Right cardiac atrium (tissue), 5 donors: ENCODE results near the gene MTR. TPM values are rescaled to one million over a fixed set of nuclear protein-coding genes. Genes with fewer than 3 reads are reported as not detected.

Source experiments
- ATAC-seq, 2 donors: fragments of 200-7000 bp; cut with Tn5 transposase; one replicate each; pipeline versions ENCODE4 v1.8.0 to v1.9.1; 2020; ENCODE audit warnings: moderate library complexity in 2 of 2, mild to moderate bottlenecking in 1 of 2
- DNase-seq, 3 donors: peaks; one replicate each; pipeline ENCODE4 v3.0.0-alpha.2; 2020
- H3K27ac ChIP-seq: one replicate; pipeline ENCODE4 v1.5.1; 2013; ENCODE audit warnings: mild to moderate bottlenecking, low read length, control low read depth, moderate library complexity
- H3K27me3 ChIP-seq: one replicate; pipeline ENCODE4 v1.6.1; 2013; ENCODE audit not compliant: control insufficient read depth, insufficient read depth
- H3K4me1 ChIP-seq: one replicate; pipeline ENCODE4 v1.6.1; 2013; ENCODE audit warnings: low read length; ENCODE audit not compliant: control insufficient read depth, insufficient read depth
- H3K4me3 ChIP-seq: one replicate; pipeline ENCODE4 v1.5.1; 2013; ENCODE audit warnings: low read length, control low read depth
- H3K9me3 ChIP-seq: one replicate; pipeline ENCODE4 v1.6.1; 2013; ENCODE audit warnings: low read length; ENCODE audit not compliant: control insufficient read depth
- WGBS: extraction: QIAGEN DNeasy Blood & Tissue Kit; methylation state at CpG from one replicate; pipeline ENCODE4 v1.1.7; 2013; 5-methylcytosine and 5-hydroxymethylcytosine counted together
- intact Hi-C, 4 donors: fragments of 100-400 bp; cut with DNase I; formaldehyde crosslinking; loops; one replicate each; pipeline versions ENCODE4 v1.11.0 to v1.14.0; 2022 to 2023
- polyA plus RNA-seq: library from polyadenylated mRNA; stranded (reverse); fragments of 200-250 nt; gene quantifications from one replicate; pipeline ENCODE4 v1.2.3, GENCODE V29; 2013
- total RNA-seq, 4 donors: library from RNA; stranded (reverse); fragmentation: NEBNext Ultra II Directional; extraction: Animal tissue kit (Norgen Biotek cat#: 25700); gene quantifications; one replicate each; pipeline ENCODE4 v1.2.1, GENCODE V29; 2021
- donor health status: healthy with polysubstance abuse.
- donor health status: DM: no; HTN: yes; CAD: no.
- donor health status: DM: no; HTN: no; CAD: no.
- donor health status: DM: no; HTN: yes; CAD: no; lungs with severe emphysema.
- donor health status: DM: yes; HTN: yes; CAD: no.

The MTR gene
- total and polyA plus RNA-seq, 5 donors, result 9.0 to 54.6 (median 40.4) TPM

DNA sequence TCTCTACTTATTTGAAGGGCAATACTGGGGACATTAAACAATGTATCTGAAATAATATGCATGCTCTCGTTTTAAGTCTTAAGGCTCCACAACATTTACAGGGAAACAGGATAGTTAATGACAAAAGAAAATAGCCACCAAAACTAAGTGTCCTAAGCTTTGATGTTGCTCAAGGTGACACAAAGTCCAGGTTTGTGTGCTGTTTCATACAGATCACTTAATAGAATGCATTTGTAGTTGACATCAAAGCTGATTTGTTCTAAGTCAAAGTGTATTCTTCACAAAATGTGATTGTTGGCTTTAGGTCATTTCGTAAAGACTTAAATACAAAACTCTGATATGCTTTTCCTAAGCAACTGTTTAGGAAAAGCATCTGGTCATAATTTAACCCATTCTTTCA is 37.5 kb upstream of the MTR start:
- Histone ChIP-seq H3K9me3 (no peaks in the 10 kb centered on the region), H3K4me3 (no peak overlapping the region), H3K27me3 (no peaks in the 10 kb centered on the region), H3K27ac (no peak overlapping the region), H3K4me1 (no peaks in the 10 kb centered on the region)
- WGBS, result 81% methylated on average over 2 of the region's 2 CpGs
- DNase-seq, result no peak
- intact Hi-C loops, result no loop called here
- no peak for ATAC-seq

DNA sequence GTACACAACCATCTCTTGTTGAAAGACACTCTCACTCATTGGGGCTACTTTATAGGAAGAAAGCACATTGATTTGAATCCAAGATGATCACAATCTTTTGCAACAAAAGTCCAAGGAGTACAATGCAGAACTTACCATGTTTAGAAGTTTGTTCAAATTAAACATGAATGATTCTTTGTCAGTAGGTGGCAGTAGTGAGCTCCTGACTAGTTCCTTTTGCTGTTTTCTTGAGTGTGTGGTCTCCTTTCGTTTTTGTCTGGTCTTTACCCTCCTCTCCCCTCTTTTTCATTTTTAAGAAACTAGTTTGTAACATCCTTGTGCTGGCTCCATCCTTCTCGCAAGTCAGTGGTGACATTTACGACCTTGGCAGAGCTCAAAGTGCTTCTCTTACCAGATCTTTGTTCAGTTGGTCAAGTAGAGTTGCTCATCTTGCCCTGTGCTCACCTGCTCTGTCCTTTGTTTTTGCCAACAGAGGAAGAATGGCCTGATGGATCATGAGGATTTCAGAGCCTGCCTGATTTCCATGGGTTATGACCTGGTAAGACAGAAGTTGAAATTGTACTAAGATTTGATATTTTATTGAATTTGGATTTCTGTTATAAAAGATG is 35.7 kb upstream of the MTR start:
- Histone ChIP-seq H3K9me3 (no peaks in the 10 kb centered on the region), H3K4me3 (no peak overlapping the region), H3K27ac (no peak overlapping the region), H3K4me1 (no peaks in the 10 kb centered on the region), H3K27me3 (no peaks in the 10 kb centered on the region)
- intact Hi-C loops, result no loop called here
- 43% methylated on average over 3 of the region's 3 CpGs for WGBS
- DNase-seq, result no peak
- peak in 1 of 2 donors; percentile 12 for ATAC-seq

DNA sequence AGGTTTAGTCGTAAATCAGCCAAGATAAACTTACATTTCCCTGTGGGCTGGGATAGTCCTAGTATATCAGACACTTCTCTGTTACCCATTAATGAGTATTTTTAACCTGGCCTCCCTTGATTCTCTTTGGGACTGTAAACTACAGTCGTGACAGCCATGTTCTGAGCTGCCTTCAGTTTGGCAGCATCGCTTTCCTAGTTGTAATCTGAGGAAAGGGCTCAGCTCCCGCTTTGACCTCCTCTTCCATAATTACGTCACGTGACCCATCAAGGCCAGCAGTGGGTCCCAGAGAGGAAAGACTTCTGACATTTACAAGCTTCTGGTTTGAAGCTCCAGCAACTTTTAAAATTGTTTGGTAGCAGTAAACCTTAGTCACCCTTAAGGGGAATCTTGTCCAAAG is 34.6 kb upstream of the MTR start:
- no peaks in the 10 kb centered on the region for H3K4me1 ChIP-seq
- ATAC-seq (no peak), DNase-seq (no peak)
- peak overlapping the region; percentile 5 for H3K27ac ChIP-seq
- H3K9me3 ChIP-seq, result no peaks in the 10 kb centered on the region
- H3K27me3 ChIP-seq, result no peaks in the 10 kb centered on the region
- intact Hi-C loops, result no loop called here
- H3K4me3 ChIP-seq, result no peak overlapping the region
- WGBS, result 68% methylated on average over 6 of the region's 6 CpGs

DNA sequence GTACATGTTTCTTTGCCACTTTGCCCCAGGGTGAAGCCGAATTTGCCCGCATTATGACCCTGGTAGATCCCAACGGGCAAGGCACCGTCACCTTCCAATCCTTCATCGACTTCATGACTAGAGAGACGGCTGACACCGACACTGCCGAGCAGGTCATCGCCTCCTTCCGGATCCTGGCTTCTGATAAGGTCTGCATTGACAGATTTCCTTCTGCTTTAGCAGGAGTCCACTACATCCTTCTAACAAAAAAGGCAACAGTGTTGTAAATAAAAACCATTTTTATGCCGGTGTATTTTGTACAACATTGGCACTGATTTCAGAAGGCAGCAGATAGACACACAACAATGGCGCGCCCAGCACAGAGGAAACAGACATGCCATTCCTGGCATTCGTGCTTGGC is 34.1 kb upstream of the MTR start:
- 82% methylated on average over 14 of the region's 14 CpGs for WGBS
- no peak for ATAC-seq
- H3K27ac ChIP-seq, result peak overlapping the region; percentile 5

DNA sequence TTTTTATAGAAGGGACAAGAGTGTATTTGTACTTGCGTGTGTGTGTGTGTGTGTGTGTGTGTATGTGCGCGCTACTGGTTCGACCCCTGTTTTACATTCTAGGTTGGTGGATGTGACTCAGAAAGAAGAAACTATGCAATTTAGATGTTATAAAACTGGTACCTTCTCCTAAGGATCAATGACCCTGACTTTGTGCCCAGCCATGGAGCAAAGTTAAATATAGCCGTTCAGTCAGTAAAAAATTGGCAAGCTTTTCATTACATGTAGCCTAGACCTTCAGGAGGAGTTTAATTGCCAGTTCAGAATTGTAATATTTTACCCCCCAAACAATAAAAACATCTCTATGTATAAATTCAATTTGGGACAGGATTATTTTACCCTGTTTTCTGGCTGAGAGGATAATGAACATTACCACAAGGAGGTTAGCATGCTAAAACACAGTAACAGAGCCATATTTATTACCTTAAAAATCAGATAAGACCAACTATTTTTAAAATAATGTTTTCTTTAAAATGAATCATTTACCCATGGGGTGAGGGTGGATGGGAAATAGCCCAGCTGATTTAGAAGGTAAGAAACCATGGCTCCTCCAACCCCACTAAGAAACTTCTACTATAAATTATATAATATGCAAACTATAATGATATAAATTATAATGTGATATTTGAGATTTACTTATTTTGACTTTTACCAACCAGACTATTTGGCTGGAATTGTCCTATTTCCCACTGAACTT is 33.5 kb upstream of the MTR start:
- H3K27me3 ChIP-seq, result no peaks in the 10 kb centered on the region
- intact Hi-C loops, result no loop called here
- DNase-seq (no peak), ATAC-seq (no peak)
- H3K27ac ChIP-seq, result no peak overlapping the region
- no peaks in the 10 kb centered on the region for H3K4me1 ChIP-seq
- no peaks in the 10 kb centered on the region for H3K9me3 ChIP-seq
- no peak overlapping the region for H3K4me3 ChIP-seq
- 86% methylated on average over 5 of the region's 5 CpGs for WGBS

More for the DNA sequence above, 34.1 kb upstream of the MTR start:
- H3K4me1 ChIP-seq, result no peaks in the 10 kb centered on the region
- H3K4me3 ChIP-seq, result no peak overlapping the region
- intact Hi-C loops, result no loop called here
- H3K9me3 ChIP-seq, result no peaks in the 10 kb centered on the region
- no peak for DNase-seq
- H3K27me3 ChIP-seq, result no peaks in the 10 kb centered on the region

DNA sequence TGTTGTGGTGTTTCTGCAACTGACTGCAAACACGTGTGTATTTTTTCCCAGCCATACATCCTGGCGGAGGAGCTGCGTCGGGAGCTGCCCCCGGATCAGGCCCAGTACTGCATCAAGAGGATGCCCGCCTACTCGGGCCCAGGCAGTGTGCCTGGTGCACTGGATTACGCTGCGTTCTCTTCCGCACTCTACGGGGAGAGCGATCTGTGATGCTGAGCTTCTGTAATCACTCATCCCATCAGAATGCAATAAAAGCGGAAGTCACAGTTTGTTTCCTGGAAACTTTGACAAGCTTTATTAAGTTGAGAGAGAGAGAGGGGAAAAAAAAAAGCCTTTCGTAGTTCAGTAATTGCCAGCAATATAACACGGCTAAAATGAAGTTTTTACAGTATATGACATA is 32.7 kb upstream of the MTR start:
- no peak overlapping the region for H3K4me3 ChIP-seq
- intact Hi-C loops, result no loop called here
- WGBS, result 76% methylated on average over 15 of the region's 15 CpGs
- H3K4me1 ChIP-seq, result no peaks in the 10 kb centered on the region
- ATAC-seq, result peak; percentile 39 to 45
- DNase-seq, result peak in 1 of 3 donors; percentile 65
- H3K27ac ChIP-seq, result no peak overlapping the region
- H3K9me3 ChIP-seq, result no peaks in the 10 kb centered on the region
- no peaks in the 10 kb centered on the region for H3K27me3 ChIP-seq

DNA sequence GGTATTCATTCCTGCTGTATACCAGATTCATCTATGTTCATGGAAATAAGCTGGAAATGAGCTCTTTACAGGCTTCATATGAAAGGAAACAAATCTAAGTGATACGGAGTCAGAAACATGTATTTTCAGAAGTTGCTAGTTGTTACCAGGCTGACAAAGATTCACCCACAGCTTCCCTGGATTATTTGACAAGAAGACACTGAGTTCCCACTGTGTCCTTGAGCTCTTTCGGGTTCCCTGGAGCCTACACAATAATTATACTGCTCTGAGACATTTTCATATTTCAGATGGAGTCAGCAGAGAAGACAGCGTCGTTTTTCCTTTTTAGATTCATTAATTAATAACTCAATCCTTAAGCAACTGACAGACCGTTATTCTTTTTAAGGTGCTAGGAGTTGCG is 29.3 kb upstream of the MTR start:
- H3K9me3 ChIP-seq, result no peaks in the 10 kb centered on the region
- H3K4me3 ChIP-seq, result no peak overlapping the region
- ATAC-seq (no peak), DNase-seq (no peak)
- no peaks in the 10 kb centered on the region for H3K27me3 ChIP-seq
- no peaks in the 10 kb centered on the region for H3K4me1 ChIP-seq
- intact Hi-C loops, result no loop called here
- 85% methylated on average over 6 of the region's 6 CpGs for WGBS
- H3K27ac ChIP-seq, result no peak overlapping the region

DNA sequence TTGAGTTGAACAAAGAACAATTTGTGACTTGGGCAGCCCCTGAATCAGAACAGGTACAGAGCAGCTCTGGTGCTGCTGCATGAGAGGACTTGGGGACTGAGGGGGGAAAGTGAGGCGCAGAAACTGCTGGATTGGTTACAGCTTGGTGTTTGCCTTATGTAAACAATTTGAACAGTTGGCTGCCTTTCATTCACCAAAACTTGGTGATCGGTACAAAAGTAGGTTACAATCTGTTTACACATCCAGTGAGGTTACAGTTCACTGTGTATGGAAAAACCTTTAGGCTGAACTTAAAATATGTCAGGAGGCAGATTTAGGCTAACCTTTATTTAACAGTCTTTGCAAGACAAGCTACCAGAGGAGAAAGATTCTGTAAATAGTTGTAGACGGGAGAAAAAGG is 28.6 kb upstream of the MTR start:
- intact Hi-C loops, result no loop called here
- no peak overlapping the region for H3K4me3 ChIP-seq
- DNase-seq, result no peak
- no peaks in the 10 kb centered on the region for H3K27me3 ChIP-seq
- no peak overlapping the region for H3K27ac ChIP-seq
- ATAC-seq, result no peak
- no peaks in the 10 kb centered on the region for H3K9me3 ChIP-seq
- no peaks in the 10 kb centered on the region for H3K4me1 ChIP-seq
- 77% methylated on average over 3 of the region's 3 CpGs for WGBS

DNA sequence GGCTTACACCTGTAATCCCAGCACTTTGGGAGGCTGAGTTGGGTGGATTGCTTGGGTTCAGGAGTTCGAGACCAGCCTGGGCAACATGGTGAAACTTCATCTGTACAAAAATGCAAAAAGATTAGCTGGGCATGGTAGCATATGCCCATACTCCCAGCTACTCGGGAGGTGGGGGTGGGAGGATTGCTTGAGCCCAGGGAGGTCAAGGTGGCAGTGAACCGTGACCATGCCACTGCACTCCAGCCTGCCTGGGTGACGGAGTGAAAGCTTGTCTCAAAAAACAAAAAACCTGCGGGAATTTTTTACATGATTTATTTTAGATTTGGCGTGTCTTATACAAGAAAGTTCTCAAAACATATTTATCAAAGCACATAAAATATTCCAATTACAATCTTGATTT is 27.8 kb upstream of the MTR start:
- 78% methylated on average over 6 of the region's 6 CpGs for WGBS

DNA sequence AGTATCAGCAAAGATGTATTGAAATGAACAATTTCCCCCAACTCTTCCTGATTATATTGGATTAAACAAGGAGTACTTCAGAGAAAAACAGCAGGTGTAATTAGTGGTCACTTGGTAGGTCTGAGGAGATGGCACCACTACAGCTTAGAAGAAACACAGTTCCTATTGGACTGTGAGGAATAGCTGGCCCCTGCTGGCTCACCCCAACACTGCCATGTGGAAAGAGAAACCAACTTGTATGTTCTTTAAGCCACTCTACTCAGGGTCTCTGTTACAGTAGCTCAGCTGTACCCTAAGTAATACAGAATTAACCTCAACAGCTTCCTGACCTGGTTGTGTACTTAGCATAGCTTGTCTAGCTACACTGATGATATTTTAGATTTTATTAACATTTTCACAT is 26.5 kb upstream of the MTR start:
- Histone ChIP-seq H3K27me3 (no peaks in the 10 kb centered on the region), H3K27ac (no peak overlapping the region), H3K4me1 (no peaks in the 10 kb centered on the region), H3K9me3 (no peaks in the 10 kb centered on the region), H3K4me3 (no peak overlapping the region)
- DNase-seq (no peak), ATAC-seq (peak in 1 of 2 donors; percentile 15)
- intact Hi-C loops, result no loop called here

More for the DNA sequence above, 27.8 kb upstream of the MTR start:
- H3K27ac ChIP-seq, result no peak overlapping the region
- ATAC-seq (no peak), DNase-seq (no peak)
- intact Hi-C loops, result no loop called here
- no peaks in the 10 kb centered on the region for H3K27me3 ChIP-seq
- no peaks in the 10 kb centered on the region for H3K9me3 ChIP-seq
- no peaks in the 10 kb centered on the region for H3K4me1 ChIP-seq
- no peak overlapping the region for H3K4me3 ChIP-seq

DNA sequence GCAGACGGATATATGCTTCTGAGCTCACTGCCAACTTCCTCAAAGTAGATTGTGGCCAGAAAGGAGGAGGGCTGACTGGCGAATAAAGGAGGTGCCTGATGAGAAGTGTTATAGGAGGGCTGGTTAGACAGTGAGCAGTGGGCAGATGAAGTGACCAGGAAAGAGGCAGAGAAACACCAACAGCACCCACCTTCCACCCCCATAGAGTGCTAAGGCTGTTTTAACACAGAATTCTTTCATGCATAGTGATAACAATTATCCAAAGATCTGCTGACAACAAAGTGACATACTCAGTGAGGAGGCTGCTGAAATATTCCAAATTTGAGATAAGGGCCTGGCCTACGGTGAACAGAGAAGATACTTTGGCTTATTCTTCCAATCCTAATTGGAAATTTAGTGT is 21.2 kb upstream of the MTR start:
- Histone ChIP-seq H3K9me3 (no peaks in the 10 kb centered on the region), H3K4me3 (no peak overlapping the region), H3K4me1 (no peaks in the 10 kb centered on the region), H3K27ac (no peak overlapping the region), H3K27me3 (no peaks in the 10 kb centered on the region)
- intact Hi-C loops, result loop anchor here in 2 of 4 donors (10.0 kb wide), 1 partner anchor 169 kb away; the partner anchor contains the start of gene HEATR1 (in 2 of the 2)
- no peak for DNase-seq
- WGBS, result 46% methylated on average over 3 of the region's 3 CpGs
- ATAC-seq, result peak in 1 of 2 donors; percentile 11
